Panc1 (cell line): ENCODE measurements around the gene CDC26. TPM values are rescaled to one million over a fixed set of nuclear protein-coding genes. Genes with fewer than 3 reads are reported as not detected.

Experiments used
- total RNA-seq: library from RNA; stranded (reverse); gene quantifications from one replicate; pipeline ENCODE4 v1.2.1, GENCODE V29; 2021; ENCODE audit not compliant: unreplicated experiment

CDC26 gene
- total RNA-seq, 1 experiment from 2014 or later, result 19.4 TPM

Other genes starting within 250 kb of the CDC26 start
- gene ZFP37, start 218.8 kb downstream of the CDC26 start, total RNA-seq, result 1.1 TPM
- gene SLC31A2, start 124.6 kb downstream of the CDC26 start, total RNA-seq, result 5.3 TPM
- gene FKBP15, start 54.3 kb downstream of the CDC26 start, total RNA-seq, result 17.6 TPM
- gene SLC31A1, start 54.0 kb downstream of the CDC26 start, total RNA-seq, result 17.6 TPM
- gene PRPF4, start 86 bp upstream of the CDC26 start, total RNA-seq, result 28.9 TPM
- not detected for gene RNF183, start 27.8 kb upstream of the CDC26 start, total RNA-seq
- 0.80 TPM for gene WDR31, start 64.7 kb upstream of the CDC26 start, total RNA-seq
- 0.13 TPM for gene BSPRY, start 74.0 kb upstream of the CDC26 start, total RNA-seq
- gene HDHD3, start 101.4 kb upstream of the CDC26 start, total RNA-seq, result 14.5 TPM
- 8.9 TPM for gene ALAD, start 125.7 kb upstream of the CDC26 start, total RNA-seq
- 48.5 TPM for gene POLE3, start 135.1 kb upstream of the CDC26 start, total RNA-seq
- 1.2 TPM for gene C9orf43, start 135.2 kb upstream of the CDC26 start, total RNA-seq
- gene RGS3, start 188.2 kb upstream of the CDC26 start, total RNA-seq, result 15.1 TPM